Neural cell (in vitro differentiated cells): ENCODE results near the gene GFI1. TPM values are rescaled to one million over a fixed set of nuclear protein-coding genes. Genes with fewer than 3 reads are reported as not detected.

Experiments used
- H2AFZ ChIP-seq: fragments of 200-600, 300-800 bp; sonication (generic), shearing (Covaris generic); 2 replicates; pipeline ENCODE4 v1.6.0; 2014; ENCODE audit warnings: low read depth, mild to moderate bottlenecking, antibody characterized with exemption, low read length, moderate library complexity
- H3F3A ChIP-seq: fragments of 200-600 bp; shearing (Covaris generic); 2 replicates; pipeline ENCODE4 v1.6.1; 2016; ENCODE audit warnings: mild to moderate bottlenecking, moderate library complexity, mixed read lengths, antibody characterized with exemption, low read length; ENCODE audit not compliant: insufficient read depth, poor library complexity, severe bottlenecking
- H3K27ac ChIP-seq: fragments of 200-600, 300-800 bp; sonication (generic), shearing (Covaris generic); 2 replicates; pipeline ENCODE4 v1.5.1; 2014; ENCODE audit warnings: mild to moderate bottlenecking, low read length, moderate library complexity
- H3K27me3 ChIP-seq: fragments of 300-800, 200-600 bp; sonication (generic), shearing (Covaris generic); 2 replicates; pipeline ENCODE4 v1.6.0; 2014; ENCODE audit warnings: mild to moderate bottlenecking, low read depth, low read length, moderate library complexity; ENCODE audit not compliant: insufficient read depth
- H3K36me3 ChIP-seq: fragments of 300-800, 200-600 bp; sonication (generic), shearing (Covaris generic); 2 replicates; pipeline ENCODE4 v1.5.1; 2014; ENCODE audit warnings: mild to moderate bottlenecking, antibody characterized with exemption, low read length, moderate library complexity; ENCODE audit not compliant: insufficient read depth
- H3K4me2 ChIP-seq: fragments of 300-800, 200-600 bp; sonication (generic), shearing (Covaris generic); 2 replicates; pipeline ENCODE4 v1.6.0; 2014; ENCODE audit warnings: mild to moderate bottlenecking, low read length
- H3K4me3 ChIP-seq: fragments of 300-800, 200-600 bp; sonication (generic), shearing (Covaris generic); 2 replicates; pipeline ENCODE4 v1.5.1; 2014; ENCODE audit warnings: mild to moderate bottlenecking, low read length, moderate library complexity
- H3K79me2 ChIP-seq: fragments of 200-600 bp; shearing (Covaris generic); replicated peaks from 2 replicates; pipeline ENCODE4 v1.6.0; 2014; ENCODE audit warnings: mild to moderate bottlenecking, low read length, moderate library complexity; ENCODE audit not compliant: insufficient read depth
- H3K9ac ChIP-seq: fragments of 300-800, 200-600 bp; sonication (generic), shearing (Covaris generic); 2 replicates; pipeline ENCODE4 v1.6.1; 2016; ENCODE audit warnings: mild to moderate bottlenecking, low read length, mixed read lengths
- H3K9me2 ChIP-seq: fragments of 200-600 bp; shearing (Covaris generic); 2 replicates; pipeline ENCODE4 v1.6.1; 2016; ENCODE audit warnings: mild to moderate bottlenecking, low read length, mixed read lengths; ENCODE audit not compliant: insufficient read depth
- H3K9me3 ChIP-seq: fragments of 200-600, 300-800 bp; sonication (generic), shearing (Covaris generic); 2 replicates; pipeline ENCODE4 v1.6.1; 2016; ENCODE audit warnings: mild to moderate bottlenecking, mixed run types, low read length, moderate library complexity, mixed read lengths
- H4K20me1 ChIP-seq: fragments of 200-600 bp; shearing (Covaris generic); 2 replicates; pipeline ENCODE4 v1.6.1; 2016; ENCODE audit warnings: mild to moderate bottlenecking, mixed run types; ENCODE audit not compliant: insufficient read depth
- EZH2 ChIP-seq: fragments of 200-600, 300-800 bp; shearing (Covaris generic), sonication (generic); IDR thresholded peaks from 2 replicates; pipeline ENCODE4 v1.6.1; 2014; ENCODE audit warnings: antibody characterized with exemption, low read length, borderline replicate concordance, mild to moderate bottlenecking; ENCODE audit not compliant: insufficient read depth, poor library complexity, severe bottlenecking
- MXI1 ChIP-seq: fragments of 450-650 bp; conservative IDR thresholded peaks from 2 replicates; pipeline ENCODE4 v1.6.1; 2014; ENCODE audit warnings: antibody characterized with exemption, mild to moderate bottlenecking; ENCODE audit not compliant: poor library complexity, severe bottlenecking
- POLR2AphosphoS5 ChIP-seq: IDR thresholded peaks from 2 replicates; pipeline ENCODE4 v1.6.1; 2012
- RAD21 ChIP-seq: fragments of 450-650 bp; conservative IDR thresholded peaks from 2 replicates; pipeline ENCODE4 v1.6.1; 2014; ENCODE audit warnings: antibody characterized with exemption, mild to moderate bottlenecking, moderate library complexity
- REST ChIP-seq: IDR thresholded peaks from 2 replicates; pipeline ENCODE4 v1.6.1; 2012; ENCODE audit warnings: borderline replicate concordance
- polyA plus RNA-seq: library from polyadenylated mRNA; depleted of rRNA; stranded (reverse); fragments of >200 nt; gene quantifications from 2 replicates; pipeline ENCODE4 v1.2.3, GENCODE V29; 2014

Gene GFI1
- polyA plus RNA-seq, 1 donor from 2014 or later = not detected

DNA sequence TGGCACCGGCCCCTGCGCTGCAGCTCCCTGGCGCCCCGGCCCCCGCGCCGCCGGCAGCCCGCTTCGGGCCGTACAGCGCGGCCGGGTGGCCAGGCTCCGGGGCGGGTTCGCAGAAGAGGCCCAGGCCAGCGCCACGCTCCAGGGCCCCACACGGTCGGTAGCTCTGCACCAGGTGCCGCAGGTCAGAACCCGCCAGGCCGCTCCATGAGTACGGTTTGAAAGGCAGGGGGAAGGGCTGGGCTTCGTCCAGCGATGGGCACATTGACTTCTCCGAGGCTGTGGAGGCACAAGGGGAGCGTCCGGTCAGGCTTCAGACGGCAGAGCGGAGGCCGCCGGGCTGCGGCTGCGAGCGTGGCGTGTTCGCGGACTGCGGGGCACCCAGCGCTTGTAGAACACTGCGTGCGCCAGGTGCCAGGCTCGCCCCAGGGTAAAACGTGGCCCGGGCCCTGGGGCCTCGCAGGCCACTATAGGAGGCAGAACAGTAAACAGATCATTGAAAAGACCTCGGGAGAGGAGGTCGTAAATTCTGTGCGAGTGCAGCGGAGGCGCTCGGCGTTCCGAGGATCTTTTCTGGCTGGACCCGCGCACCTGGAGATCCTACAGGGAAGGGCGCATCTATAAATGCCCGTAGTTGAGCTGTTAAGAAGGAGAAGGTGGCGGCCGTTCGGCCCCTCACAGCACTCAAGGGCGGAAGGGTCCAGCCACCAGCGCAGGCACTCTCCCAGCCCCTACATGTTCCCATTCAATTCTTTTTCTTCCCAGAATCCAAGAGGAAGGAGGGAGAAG, 5.7 kb downstream of the GFI1 start:
- Histone ChIP-seq H3F3A (no peaks in the 10 kb centered on the region), H3K9ac (no peak overlapping the region), H3K4me2 (no peak overlapping the region), H3K27ac (no peak overlapping the region), H4K20me1 (no peaks in the 10 kb centered on the region), H3K27me3 (peaks cover 100% of the 10 kb centered on the region), H3K4me3 (peak overlapping the region; percentile 59), H2AFZ (no peak overlapping the region), H3K36me3 (no peaks in the 10 kb centered on the region), H3K9me3 (no peaks in the 10 kb centered on the region), H3K79me2 (no peaks in the 10 kb centered on the region), H3K9me2 (no peaks in the 10 kb centered on the region)
- TF ChIP-seq MXI1 = no peak
- TF ChIP-seq REST = no peak

- H3K79me2 ChIP-seq = no peaks in the 10 kb centered on the region
- H3K36me3 ChIP-seq = no peaks in the 10 kb centered on the region
- peak overlapping the region; percentile 59 for H3K4me3 ChIP-seq
- no peaks in the 10 kb centered on the region for H3K9me2 ChIP-seq
- H3F3A ChIP-seq = no peaks in the 10 kb centered on the region
- no peaks in the 10 kb centered on the region for H3K9me3 ChIP-seq
- H3K9ac ChIP-seq = no peak overlapping the region
- H3K27ac ChIP-seq = no peak overlapping the region
- H4K20me1 ChIP-seq = no peaks in the 10 kb centered on the region
- no peak overlapping the region for H3K4me2 ChIP-seq
- no peak for TF ChIP-seq POLR2AphosphoS5
- TF ChIP-seq RAD21 = no peak
- TF ChIP-seq MXI1 = no peak
- no peak for TF ChIP-seq REST
- peak; percentile 86 for TF ChIP-seq EZH2
- peaks cover 95% of the 10 kb centered on the region for H3K27me3 ChIP-seq
- no peak overlapping the region for H2AFZ ChIP-seq
Observed at GRCh38 chr1:92480200-92480812, 6.4 kb downstream of the GFI1 start.
